Glomerular visceral epithelial cell (primary cell): ENCODE results near the gene KCNK1.

Source experiments
- DNase-seq: peaks from one replicate; pipeline ENCODE4 v3.0.0-alpha.2; 2016; ENCODE audit errors: extremely low spot score

The KCNK1 gene

GRCh38 chr1:233704898-233705723 is 91.2 kb downstream of the KCNK1 start:
- DNase-seq, result no peak

GRCh38 chr1:233707153-233707879 is 93.4 kb downstream of the KCNK1 start:
- peak; percentile 26 for DNase-seq

- no peak for DNase-seq
These were observed 94.2 kb downstream of the KCNK1 start for GRCh38 chr1:233707880-233708815.

DNA sequence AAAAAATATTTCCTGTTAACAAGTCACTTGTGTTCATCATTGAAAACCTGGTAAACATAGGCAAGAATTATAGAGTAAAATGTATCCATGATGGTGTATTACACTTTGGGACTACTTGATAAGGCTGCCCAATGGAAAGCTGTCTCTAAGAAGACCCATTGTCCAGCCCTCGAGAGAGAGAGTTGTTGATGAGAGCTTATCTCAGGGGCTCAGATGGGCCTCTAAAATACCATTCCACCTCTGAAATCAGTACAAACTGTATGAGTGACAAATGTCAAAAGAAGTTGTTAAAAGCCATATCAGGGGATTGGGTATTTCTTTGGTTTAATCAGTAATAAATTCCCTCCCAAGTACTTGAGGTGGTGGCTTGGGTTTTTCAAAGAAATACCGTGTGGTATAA is 96.1 kb downstream of the KCNK1 start:
- DNase-seq, result no peak

GRCh38 chr1:233710507-233710906 is 96.6 kb downstream of the KCNK1 start:
- DNase-seq, result no peak

- DNase-seq, result no peak
These were observed 100.8 kb downstream of the KCNK1 start for GRCh38 chr1:233714631-233715217.

DNA sequence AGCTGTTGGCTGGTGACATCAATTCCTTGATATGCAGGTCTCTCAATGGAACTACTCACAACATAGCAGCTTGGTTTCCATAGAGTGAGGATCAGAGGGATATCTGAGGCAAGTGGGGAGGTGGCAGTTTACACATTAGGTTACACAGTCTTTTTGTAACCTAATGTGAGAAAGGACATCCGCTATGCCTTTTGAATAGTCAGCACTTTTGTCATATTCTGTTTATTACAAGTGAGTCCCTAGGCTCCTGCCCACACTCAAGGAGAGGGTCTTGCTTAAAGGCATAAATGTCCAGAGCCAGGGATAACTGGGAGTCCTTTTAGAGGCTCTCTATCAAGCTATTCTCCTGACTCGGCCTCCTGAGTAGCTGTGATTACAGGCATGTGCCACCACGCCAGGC is 104.2 kb downstream of the KCNK1 start:
- DNase-seq, result no peak

DNA sequence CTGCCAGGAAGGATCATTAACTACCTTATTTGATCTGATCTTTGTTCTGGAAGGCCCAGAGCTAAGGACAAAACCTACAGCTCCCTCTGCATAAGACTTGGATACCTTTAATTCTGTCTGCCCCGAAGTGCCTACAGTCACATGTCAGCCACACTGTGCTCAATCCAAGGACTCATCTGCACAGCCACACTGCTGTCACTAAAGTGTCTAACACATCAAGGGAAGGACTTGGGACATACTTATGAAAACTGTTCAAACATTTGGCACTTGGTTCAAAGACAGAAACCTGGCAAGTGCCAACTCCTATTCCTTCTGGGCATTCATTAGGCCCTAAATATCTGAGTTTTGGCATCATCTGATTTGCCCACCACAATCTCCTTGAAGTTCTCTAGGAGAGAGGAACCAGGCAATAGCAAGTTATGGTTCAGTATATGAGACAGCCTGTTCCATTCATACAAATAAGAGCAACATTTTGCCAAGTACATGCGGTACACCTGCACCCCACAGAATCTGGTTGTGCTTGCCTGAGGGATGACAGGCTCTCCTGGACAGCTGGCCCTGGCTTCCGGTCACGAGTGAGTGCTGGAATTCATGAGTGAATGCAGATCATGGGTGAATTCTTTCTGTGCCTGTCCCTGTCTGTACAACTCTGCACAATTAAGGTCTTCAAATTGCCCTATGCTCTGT is 105.9 kb downstream of the KCNK1 start:
- DNase-seq, result no peak

DNA sequence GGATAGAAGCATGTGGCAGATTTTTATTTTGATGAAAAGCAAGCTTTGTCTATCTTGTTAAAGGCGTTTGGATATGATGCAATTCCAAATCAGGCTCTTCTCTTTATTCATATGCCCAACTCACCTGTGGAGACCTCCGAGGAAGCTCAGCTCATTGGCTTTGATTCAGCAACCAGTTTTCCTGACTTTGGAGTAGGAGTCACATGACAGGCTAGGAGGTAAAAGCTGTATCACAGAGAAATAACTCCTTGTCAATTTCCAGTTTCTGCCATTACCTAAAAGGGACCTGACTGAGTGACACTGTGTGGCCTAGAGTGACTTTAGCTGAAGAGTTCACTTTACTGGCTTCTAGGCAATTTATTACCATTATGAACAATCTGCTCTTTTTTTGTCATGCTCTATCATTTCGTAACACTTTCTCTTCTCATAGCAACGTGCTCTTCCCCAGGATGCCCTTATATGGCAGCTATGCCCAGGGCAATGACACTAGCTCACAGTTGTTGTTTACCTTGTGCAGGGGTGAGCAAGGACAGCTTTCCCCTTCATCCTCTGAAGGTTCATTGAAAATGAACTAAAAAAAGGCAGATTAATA is 107.2 kb downstream of the KCNK1 start:
- no peak for DNase-seq
